Measurements from ENCODE around the gene PRXL2C.
A peak's percentile ranks its signal among the peaks of the same experiment; 100 is the strongest.

The PRXL2C gene

DNA sequence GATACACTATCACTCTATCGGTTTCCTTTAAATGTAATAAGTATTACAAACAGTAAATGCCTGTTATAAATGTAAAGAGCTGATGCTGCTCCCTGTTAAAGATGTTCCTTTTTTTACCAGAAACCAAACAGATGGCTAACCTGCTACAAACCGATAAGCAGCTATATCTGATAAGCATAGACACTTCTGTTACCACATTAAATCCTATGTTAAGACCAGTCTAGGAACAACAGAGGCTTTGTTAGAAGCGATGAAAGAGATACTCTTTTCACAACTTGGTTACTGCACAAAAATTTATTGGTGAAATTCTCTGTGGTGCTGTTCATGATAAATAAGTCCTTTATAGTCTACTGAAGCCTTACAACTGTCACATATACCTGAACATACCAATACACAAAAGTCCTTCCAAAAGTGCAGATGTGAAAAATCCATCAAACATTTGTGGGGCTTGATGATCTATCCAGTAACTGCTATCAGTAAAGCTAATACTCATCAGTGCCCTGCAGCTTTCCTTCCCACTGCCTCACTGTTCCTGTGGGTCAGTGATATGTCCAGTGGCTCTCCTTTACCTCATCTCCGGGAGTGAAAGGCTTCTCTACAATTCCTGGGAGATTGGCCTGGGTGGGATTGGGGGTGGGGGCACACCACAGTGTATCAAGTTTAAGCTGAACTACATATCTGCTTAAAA is 25.8 kb upstream of the PRXL2C start:
- no peak for TF ChIP-seq ZBTB7A (IDR thresholded peaks at IDR 0.05; ENCODE audit: low read depth)
- TF ChIP-seq EGR1 (IDR thresholded peaks at IDR 0.05), result no peak
- TF ChIP-seq, protein P1, sequence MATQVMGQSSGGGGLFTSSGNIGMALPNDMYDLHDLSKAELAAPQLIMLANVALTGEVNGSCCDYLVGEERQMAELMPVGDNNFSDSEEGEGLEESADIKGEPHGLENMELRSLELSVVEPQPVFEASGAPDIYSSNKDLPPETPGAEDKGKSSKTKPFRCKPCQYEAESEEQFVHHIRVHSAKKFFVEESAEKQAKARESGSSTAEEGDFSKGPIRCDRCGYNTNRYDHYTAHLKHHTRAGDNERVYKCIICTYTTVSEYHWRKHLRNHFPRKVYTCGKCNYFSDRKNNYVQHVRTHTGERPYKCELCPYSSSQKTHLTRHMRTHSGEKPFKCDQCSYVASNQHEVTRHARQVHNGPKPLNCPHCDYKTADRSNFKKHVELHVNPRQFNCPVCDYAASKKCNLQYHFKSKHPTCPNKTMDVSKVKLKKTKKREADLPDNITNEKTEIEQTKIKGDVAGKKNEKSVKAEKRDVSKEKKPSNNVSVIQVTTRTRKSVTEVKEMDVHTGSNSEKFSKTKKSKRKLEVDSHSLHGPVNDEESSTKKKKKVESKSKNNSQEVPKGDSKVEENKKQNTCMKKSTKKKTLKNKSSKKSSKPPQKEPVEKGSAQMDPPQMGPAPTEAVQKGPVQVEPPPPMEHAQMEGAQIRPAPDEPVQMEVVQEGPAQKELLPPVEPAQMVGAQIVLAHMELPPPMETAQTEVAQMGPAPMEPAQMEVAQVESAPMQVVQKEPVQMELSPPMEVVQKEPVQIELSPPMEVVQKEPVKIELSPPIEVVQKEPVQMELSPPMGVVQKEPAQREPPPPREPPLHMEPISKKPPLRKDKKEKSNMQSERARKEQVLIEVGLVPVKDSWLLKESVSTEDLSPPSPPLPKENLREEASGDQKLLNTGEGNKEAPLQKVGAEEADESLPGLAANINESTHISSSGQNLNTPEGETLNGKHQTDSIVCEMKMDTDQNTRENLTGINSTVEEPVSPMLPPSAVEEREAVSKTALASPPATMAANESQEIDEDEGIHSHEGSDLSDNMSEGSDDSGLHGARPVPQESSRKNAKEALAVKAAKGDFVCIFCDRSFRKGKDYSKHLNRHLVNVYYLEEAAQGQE (IDR thresholded peaks at IDR 0.05; ENCODE audit: low read depth), result no peak
- TF ChIP-seq TCF12 (IDR thresholded peaks at IDR 0.05; ENCODE audit: low read depth), result no peak
- no peak for TF ChIP-seq RAD21 (IDR thresholded peaks at IDR 0.05; ENCODE audit: low read depth)
- TF ChIP-seq, protein P2, sequence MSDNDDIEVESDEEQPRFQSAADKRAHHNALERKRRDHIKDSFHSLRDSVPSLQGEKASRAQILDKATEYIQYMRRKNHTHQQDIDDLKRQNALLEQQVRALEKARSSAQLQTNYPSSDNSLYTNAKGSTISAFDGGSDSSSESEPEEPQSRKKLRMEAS (IDR thresholded peaks at IDR 0.05), result no peak

DNA sequence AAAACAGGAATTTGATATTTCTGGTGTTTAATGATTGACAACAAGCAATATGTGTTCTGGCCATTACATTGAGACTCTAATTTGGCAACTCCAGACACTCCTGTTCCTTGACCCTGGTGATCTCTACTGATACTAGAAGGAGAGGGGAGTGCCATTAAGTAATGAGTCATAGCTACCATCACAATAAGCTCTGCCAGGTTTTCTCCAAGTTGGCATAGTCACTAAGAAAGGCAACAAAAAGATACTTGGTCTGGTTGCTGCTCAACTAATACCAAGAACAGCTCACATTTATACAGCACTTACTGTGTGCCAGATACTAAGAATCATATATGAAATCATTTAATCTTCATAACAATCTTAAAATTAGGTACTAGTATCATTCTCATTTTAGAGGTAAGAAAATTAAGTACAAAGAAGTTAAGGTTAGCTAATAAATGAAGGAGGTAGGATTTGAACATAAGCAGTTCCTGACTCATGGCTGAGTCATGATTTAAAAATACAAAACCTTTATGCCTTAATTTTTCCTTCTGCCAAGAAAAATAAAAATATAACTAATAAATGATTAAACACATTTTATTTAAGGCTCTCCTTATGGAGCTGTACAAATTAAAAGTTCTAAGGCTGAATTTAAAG is 19.9 kb upstream of the PRXL2C start:
- TF ChIP-seq, protein P3, sequence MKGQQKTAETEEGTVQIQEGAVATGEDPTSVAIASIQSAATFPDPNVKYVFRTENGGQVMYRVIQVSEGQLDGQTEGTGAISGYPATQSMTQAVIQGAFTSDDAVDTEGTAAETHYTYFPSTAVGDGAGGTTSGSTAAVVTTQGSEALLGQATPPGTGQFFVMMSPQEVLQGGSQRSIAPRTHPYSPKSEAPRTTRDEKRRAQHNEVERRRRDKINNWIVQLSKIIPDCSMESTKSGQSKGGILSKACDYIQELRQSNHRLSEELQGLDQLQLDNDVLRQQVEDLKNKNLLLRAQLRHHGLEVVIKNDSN (IDR thresholded peaks at IDR 0.05), result no peak
- no peak for TF ChIP-seq TEAD4 (IDR thresholded peaks at IDR 0.05)
- TF ChIP-seq, protein P1 (IDR thresholded peaks at IDR 0.05; ENCODE audit: low read depth), result no peak
- TF ChIP-seq NFIC (IDR thresholded peaks at IDR 0.05), result 0 out of 2 replicates have a peak, but pooled peaks have one; percentile 19
- no peak for TF ChIP-seq CREB1 (IDR thresholded peaks at IDR 0.05; ENCODE audit: low read depth)

DNA sequence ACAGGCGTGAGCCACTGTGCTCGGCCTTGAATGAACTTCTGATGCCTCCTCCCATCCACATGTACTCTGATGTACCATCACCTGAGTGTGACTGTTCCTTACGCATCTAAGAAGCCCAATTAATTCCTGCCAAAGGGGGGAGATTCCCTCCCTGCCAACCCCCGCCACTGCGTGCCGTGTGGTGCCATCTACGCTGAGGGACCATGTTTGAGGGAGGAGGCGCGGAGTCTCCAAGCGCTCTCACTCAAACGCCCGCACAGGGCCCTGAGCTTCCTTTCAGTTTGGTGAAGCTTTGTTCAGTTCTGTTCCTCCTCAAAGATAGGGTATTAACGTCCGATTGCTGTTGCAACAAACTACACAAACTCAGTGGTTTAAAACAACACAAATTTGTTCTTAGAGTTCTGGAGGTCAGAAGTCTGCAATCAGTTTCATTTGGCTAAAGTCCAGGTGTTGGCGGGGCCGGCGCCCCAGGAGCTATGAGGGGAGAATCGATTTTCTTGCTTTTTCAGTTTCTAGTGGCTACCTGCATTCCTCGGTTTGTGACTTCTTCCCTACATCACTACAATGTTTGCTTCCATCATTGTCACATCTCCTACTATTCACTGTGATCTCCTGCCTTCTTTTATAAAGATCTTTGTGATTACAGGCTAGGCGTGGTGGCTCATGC is 13.9 kb upstream of the PRXL2C start:
- TF ChIP-seq NFIC (IDR thresholded peaks at IDR 0.05), result no peak
- no peak for TF ChIP-seq ZBTB7A (IDR thresholded peaks at IDR 0.05; ENCODE audit: low read depth)
- TF ChIP-seq, protein P1 (IDR thresholded peaks at IDR 0.05; ENCODE audit: low read depth), result no peak
- no peak for TF ChIP-seq RAD21 (IDR thresholded peaks at IDR 0.05; ENCODE audit: low read depth)
- TF ChIP-seq, protein P3 (IDR thresholded peaks at IDR 0.05), result no peak
- TF ChIP-seq CEBPB (IDR thresholded peaks at IDR 0.05), result no peak
- no peak for TF ChIP-seq YY1 (IDR thresholded peaks at IDR 0.05; ENCODE audit: low read depth)
- TF ChIP-seq CREB1 (IDR thresholded peaks at IDR 0.05; ENCODE audit: low read depth), result no peak
- TF ChIP-seq EP300 (IDR thresholded peaks at IDR 0.05; ENCODE audit: borderline replicate concordance), result no peak
- no peak for TF ChIP-seq FOXM1 (IDR thresholded peaks at IDR 0.05; ENCODE audit: borderline replicate concordance, low read depth)
- no peak for TF ChIP-seq TAF1 (IDR thresholded peaks at IDR 0.05; ENCODE audit: low read depth)
- TF ChIP-seq TEAD4 (IDR thresholded peaks at IDR 0.05), result no peak
- no peak for TF ChIP-seq EGR1 (IDR thresholded peaks at IDR 0.05)
- TF ChIP-seq, protein P2 (IDR thresholded peaks at IDR 0.05), result no peak
- no peak for TF ChIP-seq TCF12 (IDR thresholded peaks at IDR 0.05; ENCODE audit: low read depth)

DNA sequence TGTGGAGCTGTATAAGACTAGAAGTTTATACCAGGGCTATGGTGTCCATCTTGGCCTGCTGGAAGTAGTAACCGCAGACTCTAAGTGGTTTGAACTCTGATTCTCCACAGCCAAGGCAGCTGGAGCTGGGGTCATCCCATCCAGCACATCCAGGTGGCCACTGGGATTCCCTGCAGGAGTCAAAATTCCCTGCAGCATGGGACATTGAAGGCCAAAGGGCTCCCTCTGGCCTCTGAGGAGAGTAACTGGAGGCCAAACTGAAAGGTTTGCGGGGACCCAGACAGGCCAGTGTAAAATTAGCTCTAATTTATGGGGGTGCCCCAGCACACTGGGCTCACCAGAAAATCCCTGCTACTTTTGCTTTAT is 12.2 kb upstream of the PRXL2C start:
- TF ChIP-seq, protein P2 (IDR thresholded peaks at IDR 0.05), result no peak
- TF ChIP-seq YY1 (IDR thresholded peaks at IDR 0.05; ENCODE audit: low read depth), result no peak
- no peak for TF ChIP-seq EP300 (IDR thresholded peaks at IDR 0.05; ENCODE audit: borderline replicate concordance)
- TF ChIP-seq NFIC (IDR thresholded peaks at IDR 0.05), result no peak
- no peak for TF ChIP-seq EGR1 (IDR thresholded peaks at IDR 0.05)
- TF ChIP-seq, protein P3 (IDR thresholded peaks at IDR 0.05), result no peak
- no peak for TF ChIP-seq RAD21 (IDR thresholded peaks at IDR 0.05; ENCODE audit: low read depth)
- no peak for TF ChIP-seq TAF1 (IDR thresholded peaks at IDR 0.05; ENCODE audit: low read depth)

Measured in Ishikawa (cell line).